ENCODE data around the gene BTBD2.

GRCh38 chr19:2050991-2051772, 35.7 kb upstream of the BTBD2 start, which contains the start of gene MKNK2:
- TF ChIP-seq EZH2phosphoT487 (IDR thresholded peaks at IDR 0.05; ENCODE audit: low read depth, severe bottlenecking, unreplicated experiment) (no peak), EZH2 (IDR thresholded peaks at IDR 0.05; ENCODE audit: borderline replicate concordance) (no peak)
- TF ChIP-seq, protein P1, sequence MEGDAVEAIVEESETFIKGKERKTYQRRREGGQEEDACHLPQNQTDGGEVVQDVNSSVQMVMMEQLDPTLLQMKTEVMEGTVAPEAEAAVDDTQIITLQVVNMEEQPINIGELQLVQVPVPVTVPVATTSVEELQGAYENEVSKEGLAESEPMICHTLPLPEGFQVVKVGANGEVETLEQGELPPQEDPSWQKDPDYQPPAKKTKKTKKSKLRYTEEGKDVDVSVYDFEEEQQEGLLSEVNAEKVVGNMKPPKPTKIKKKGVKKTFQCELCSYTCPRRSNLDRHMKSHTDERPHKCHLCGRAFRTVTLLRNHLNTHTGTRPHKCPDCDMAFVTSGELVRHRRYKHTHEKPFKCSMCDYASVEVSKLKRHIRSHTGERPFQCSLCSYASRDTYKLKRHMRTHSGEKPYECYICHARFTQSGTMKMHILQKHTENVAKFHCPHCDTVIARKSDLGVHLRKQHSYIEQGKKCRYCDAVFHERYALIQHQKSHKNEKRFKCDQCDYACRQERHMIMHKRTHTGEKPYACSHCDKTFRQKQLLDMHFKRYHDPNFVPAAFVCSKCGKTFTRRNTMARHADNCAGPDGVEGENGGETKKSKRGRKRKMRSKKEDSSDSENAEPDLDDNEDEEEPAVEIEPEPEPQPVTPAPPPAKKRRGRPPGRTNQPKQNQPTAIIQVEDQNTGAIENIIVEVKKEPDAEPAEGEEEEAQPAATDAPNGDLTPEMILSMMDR (IDR thresholded peaks at IDR 0.05; ENCODE audit: poor library complexity) = peak; percentile 55

Measured in hepatocyte (in vitro differentiated cells).